ENCODE results near the gene CDHR2.

Gene CDHR2

GRCh38 chr5:176559683-176560082 is 10.5 kb downstream of the CDHR2 start:
- TF ChIP-seq POLR2AphosphoS5 (IDR thresholded peaks at IDR 0.05; ENCODE audit: low read depth) (no peak), SPI1 (IDR thresholded peaks at IDR 0.05; ENCODE audit: borderline replicate concordance, low read depth) (no peak), REST (IDR thresholded peaks at IDR 0.05; ENCODE audit: insufficient replicate concordance, low read depth) (no peak), GABPA (IDR thresholded peaks at IDR 0.05; ENCODE audit: low read depth) (no peak), CTCF (IDR thresholded peaks at IDR 0.05; ENCODE audit: insufficient read depth, low read length) (no peak)
- Histone ChIP-seq H3K27me3 (ENCODE audit: insufficient read depth, poor library complexity, severe bottlenecking) (no peaks in the 10 kb centered on the region), H3K4me3 (replicated peaks; ENCODE audit: insufficient read depth, low read length) (no peak overlapping the region), H3K27ac (replicated peaks) (no peak overlapping the region)
- DNase-seq (ENCODE audit: low read depth in 1 of 2, low spot score in 1 of 2) = no peak

GRCh38 chr5:176560364-176560763 is 11.2 kb downstream of the CDHR2 start:
- no peak overlapping the region for H3K27ac ChIP-seq (replicated peaks)
- TF ChIP-seq SPI1 (IDR thresholded peaks at IDR 0.05; ENCODE audit: borderline replicate concordance, low read depth) (no peak), CTCF (IDR thresholded peaks at IDR 0.05; ENCODE audit: insufficient read depth, low read length) (no peak), POLR2AphosphoS5 (IDR thresholded peaks at IDR 0.05; ENCODE audit: low read depth) (no peak), REST (IDR thresholded peaks at IDR 0.05; ENCODE audit: insufficient replicate concordance, low read depth) (no peak), GABPA (IDR thresholded peaks at IDR 0.05; ENCODE audit: low read depth) (no peak)
- no peak for DNase-seq (ENCODE audit: low read depth in 1 of 2, low spot score in 1 of 2)
- no peak overlapping the region for H3K4me3 ChIP-seq (replicated peaks; ENCODE audit: insufficient read depth, low read length)
- no peaks in the 10 kb centered on the region for H3K27me3 ChIP-seq (ENCODE audit: insufficient read depth, poor library complexity, severe bottlenecking)

- TF ChIP-seq CTCF (IDR thresholded peaks at IDR 0.05; ENCODE audit: insufficient read depth, low read length) (no peak), REST (IDR thresholded peaks at IDR 0.05; ENCODE audit: insufficient replicate concordance, low read depth) (no peak), POLR2AphosphoS5 (IDR thresholded peaks at IDR 0.05; ENCODE audit: low read depth) (no peak), GABPA (IDR thresholded peaks at IDR 0.05; ENCODE audit: low read depth) (no peak), SPI1 (IDR thresholded peaks at IDR 0.05; ENCODE audit: borderline replicate concordance, low read depth) (no peak)
- DNase-seq (ENCODE audit: low read depth in 1 of 2, low spot score in 1 of 2) = no peak
Measured at GRCh38 chr5:176561259-176561658, 12.1 kb downstream of the CDHR2 start.

More at GRCh38 chr5:176561259-176561658, 12.1 kb downstream of the CDHR2 start:
- no peak overlapping the region for H3K27ac ChIP-seq (replicated peaks)
- no peaks in the 10 kb centered on the region for H3K27me3 ChIP-seq (ENCODE audit: insufficient read depth, poor library complexity, severe bottlenecking)
- no peak overlapping the region for H3K4me3 ChIP-seq (replicated peaks; ENCODE audit: insufficient read depth, low read length)
